IPS-18c (cell line): ENCODE results near the gene CSMD2.

ENCODE experiments used
- H3K4me3 ChIP-seq: 2 replicates; pipeline ENCODE4 v1.7.0; 2013; ENCODE audit warnings: low read depth, mild to moderate bottlenecking, low read length, moderate library complexity; ENCODE audit not compliant: insufficient read depth
- H3K9me3 ChIP-seq: one replicate; pipeline ENCODE4 v1.6.1; 2013; ENCODE audit warnings: mild to moderate bottlenecking, low read length, moderate library complexity; ENCODE audit not compliant: control insufficient read depth, insufficient read depth

Gene CSMD2

DNA sequence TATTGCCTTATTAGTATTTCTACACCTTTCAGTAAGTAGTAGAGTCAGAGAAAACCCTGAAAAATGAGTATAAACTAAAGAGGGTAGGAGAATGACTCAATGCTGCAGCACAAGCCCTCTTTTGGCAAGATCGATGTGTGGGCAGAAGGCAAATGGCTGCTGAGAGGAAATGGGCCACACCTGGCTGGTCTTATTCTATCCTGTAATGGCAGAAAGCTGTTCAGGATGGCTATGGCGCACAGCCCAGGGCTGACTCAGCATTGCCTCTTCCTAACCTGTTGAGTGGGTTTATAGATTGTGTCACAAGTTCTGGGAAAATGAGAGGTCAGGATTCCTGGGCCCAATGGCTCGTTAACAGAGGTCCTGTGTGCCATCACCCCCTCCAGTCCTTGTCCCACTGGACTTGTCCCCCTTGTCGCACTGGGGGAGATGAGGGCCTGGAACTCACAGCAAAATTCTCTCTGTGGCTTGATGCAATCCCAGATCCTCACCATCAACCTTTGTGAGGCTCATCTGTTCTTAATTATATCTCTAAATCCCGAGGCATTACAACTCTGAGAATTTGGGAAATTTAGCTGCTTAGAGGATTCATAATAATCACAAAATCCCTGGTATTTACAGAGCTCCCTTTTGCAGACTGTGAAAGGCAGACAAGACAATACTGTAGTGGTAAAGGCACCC lies 287.9 kb downstream of the CSMD2 start:
- Histone ChIP-seq H3K9me3 (no peaks in the 10 kb centered on the region), H3K4me3 (no peak overlapping the region)

DNA sequence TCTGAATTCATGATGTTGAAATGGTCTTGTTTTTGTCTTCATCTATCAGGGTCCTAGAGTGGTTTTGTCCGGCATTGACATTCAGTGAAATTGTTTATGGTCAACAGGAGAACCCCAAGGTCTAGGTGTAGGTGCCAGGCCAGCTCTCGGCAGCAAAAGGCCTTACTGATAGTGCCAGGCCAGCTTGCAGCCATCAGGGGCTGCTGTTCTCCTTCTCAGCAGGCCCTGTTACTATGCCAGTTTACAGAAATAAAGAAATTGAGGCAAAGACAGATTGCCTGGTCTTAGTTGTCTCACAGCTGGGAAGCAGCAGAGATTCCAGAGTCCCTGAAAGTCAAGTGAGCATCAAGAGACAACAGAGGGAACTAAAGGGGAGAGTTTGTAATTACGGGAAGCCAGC lies 289.2 kb downstream of the CSMD2 start:
- Histone ChIP-seq H3K4me3 (no peak overlapping the region), H3K9me3 (no peaks in the 10 kb centered on the region)

DNA sequence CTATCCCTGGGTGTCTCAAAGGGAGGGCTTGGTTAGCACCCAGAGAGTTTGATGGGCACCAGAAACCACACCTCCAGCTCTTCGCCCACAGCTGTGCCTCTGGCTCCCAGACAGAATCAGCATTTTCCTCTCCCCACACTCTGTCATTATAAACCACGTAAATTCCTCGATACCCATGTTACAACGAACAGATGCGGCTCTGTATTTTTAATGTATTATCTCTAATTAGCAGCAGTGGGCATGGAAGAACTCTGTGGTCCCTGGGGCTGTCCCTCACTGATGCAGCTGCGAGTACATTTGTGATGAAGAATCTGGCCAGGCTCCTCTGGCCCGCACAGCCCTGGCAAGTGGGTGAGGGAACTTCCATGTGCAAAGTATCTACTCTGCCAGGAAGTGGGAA lies 290.4 kb downstream of the CSMD2 start:
- H3K4me3 ChIP-seq = no peak overlapping the region

DNA sequence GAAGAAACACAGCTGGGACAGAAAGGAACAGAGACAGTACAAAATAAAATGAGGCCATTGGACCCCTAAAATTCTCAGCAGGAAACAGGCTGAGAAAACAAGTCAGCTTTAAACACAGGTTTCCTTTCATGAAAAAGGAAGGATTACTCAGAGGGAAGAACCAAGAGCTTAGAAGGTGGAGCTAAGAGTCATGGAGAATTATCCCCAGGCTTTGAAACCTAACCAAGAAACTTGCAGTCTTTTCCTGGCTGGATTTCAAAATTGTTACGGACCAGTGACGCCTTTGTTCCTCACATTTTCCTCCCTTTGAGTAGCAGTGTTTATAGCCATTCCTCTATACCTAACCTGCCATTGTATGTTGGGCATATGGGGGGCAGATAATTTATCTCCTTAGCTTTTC lies 292.3 kb downstream of the CSMD2 start:
- H3K4me3 ChIP-seq = no peak overlapping the region

More for the DNA sequence above, 290.4 kb downstream of the CSMD2 start:
- no peaks in the 10 kb centered on the region for H3K9me3 ChIP-seq

DNA sequence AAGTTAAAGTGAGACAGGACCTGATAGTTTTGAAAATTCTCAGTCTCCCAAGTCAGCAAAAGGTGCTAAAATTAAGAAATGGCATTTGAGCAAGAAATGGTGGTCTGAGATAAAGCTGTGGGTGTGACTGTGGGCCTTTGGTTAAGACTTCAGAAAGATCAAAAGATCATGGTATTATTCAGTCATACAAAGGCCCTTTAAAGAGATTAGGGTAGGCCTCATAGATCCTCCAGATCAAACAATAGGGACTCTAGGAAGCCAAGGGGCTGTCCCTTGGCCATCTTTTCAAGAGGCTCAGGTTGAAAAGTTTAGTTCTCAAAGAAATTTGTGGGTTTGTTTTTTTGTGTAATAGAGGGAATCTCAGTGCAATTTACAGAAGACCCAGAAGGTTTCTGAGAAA lies 292.8 kb downstream of the CSMD2 start:
- H3K4me3 ChIP-seq = no peak overlapping the region
- no peaks in the 10 kb centered on the region for H3K9me3 ChIP-seq

More for the DNA sequence above, 292.3 kb downstream of the CSMD2 start:
- no peaks in the 10 kb centered on the region for H3K9me3 ChIP-seq

DNA sequence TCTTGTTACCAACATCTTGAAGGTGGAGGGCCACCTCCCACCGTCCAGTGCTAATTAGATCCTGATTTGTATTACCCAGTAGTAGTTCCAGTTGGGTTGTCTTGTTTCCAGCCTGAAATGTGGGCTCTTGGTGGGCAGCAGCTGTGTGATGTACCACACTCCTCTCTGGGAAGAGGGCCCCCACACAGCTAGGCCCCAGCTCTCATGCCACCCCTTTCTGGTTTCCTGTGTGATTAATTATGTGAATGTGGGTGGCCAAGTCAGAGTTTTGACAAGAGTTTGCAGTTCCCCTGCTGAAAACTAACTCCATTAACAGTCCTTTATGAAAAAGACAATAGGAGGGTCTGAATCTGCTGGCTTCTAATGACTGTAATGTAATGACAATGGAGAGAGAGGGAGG lies 297.3 kb downstream of the CSMD2 start:
- no peak overlapping the region for H3K4me3 ChIP-seq

DNA sequence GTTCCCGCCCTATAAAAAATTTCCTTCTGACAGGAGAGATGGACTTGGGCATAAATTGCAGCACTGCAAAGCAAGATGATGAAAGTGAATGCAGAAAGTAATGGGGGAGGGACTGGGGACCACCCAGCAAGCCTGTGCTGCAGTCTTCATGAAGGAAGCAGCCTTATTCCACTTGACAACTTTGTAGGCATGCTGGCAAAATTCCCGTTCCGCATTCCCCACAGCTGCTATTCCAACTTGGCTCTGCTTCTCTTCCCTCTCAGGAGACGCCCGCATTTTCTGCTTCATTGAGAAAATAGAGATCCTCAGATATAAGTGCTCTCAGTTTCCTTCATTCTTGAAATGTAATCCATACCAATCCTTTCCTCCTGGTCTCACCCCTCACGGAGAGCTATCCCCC lies 298.7 kb downstream of the CSMD2 start:
- H3K4me3 ChIP-seq = no peak overlapping the region

More for the DNA sequence above, 297.3 kb downstream of the CSMD2 start:
- no peaks in the 10 kb centered on the region for H3K9me3 ChIP-seq

DNA sequence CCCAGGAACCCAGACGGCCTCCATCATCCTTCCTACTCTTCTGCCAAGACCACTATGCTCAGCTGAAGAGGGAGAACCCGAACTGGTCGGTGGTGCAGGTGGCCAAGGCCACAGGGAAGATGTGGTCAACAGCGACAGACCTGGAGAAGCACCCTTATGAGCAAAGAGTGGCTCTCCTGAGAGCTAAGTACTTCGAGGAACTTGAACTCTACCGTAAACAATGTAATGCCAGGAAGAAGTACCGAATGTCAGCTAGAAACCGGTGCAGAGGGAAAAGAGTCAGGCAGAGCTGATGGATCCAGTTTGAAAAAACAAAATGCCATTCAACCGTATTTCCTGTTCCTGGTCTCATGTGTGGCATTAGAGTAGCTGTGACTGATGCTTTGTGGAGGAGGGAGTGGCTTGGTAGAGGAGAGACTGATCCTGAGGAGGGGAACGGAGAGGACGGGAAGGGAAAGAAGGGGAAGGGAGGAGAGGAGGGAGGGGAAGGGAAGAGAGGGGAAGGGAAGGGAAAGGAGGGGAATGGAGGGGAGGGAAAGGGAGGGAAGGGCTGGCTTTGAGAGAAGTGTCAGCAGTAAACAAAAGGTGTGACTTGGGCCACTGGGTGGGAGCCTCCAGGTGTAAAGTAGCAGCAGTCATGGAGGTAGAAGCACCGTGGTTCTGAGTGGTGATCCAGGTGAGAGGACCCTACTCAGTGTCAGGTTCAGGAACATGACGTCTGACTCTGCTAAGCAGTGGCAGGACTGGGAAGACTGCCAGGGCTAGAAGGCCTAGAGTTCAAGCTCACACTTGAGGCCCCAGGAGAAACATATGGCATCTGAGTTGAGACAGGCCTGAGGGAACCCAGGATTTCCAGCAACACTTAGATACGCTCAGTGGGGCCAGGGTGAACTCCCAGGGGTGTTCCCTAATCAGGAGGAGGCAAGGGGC lies 300.3 kb downstream of the CSMD2 start:
- H3K9me3 ChIP-seq = no peaks in the 10 kb centered on the region
- no peak overlapping the region for H3K4me3 ChIP-seq

More for the DNA sequence above, 298.7 kb downstream of the CSMD2 start:
- H3K9me3 ChIP-seq = no peaks in the 10 kb centered on the region

DNA sequence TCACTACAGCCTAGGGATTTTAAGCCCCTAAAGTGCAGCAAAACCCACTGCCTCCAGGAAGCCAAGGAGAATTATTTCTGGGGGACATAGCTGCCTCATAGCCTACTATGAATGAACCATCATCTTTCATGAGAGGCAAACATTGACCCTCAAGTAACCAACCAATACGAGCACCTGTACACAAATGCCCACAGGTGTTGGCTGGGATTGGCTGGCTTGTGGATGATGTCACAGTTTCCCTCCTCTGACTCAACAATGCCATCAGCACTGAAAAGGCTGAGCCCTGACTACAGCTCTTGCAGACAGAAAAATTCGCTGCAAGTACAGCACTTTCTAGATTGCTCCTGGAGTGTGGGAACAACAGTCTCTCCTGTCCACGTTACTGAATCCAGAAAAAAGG lies 301.3 kb downstream of the CSMD2 start, which contains the start of gene HMGB4:
Gene HMGB4, plus strand, starts transcription at position 301 of the 400 bp plus-strand sequence. CDS start 113 bp downstream, outside the sequence.
- no peak within 1 kb of the TSS for H3K4me3 ChIP-seq
- no peaks in the 10 kb centered on the region for H3K9me3 ChIP-seq

DNA sequence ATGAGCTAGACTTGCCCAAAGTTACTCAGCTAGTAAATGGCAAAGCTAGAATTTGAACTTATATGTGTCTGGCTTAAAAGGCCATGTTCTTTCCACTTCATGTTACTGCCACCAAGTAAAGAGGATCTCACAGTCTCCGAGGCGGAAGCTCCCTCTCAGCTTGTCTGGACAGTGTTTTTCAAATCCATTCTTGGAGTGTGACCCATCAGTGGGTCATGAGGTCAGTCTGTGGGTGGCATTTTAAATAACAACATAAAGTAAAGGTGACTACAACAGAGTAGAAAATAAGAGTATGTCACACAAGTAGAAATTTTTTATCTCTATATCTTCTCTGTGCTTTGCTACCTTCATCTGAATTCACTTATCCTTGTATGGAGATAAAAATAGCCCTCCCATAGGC lies 304.4 kb downstream of the CSMD2 start:
- Histone ChIP-seq H3K9me3 (no peaks in the 10 kb centered on the region), H3K4me3 (no peak overlapping the region)

DNA sequence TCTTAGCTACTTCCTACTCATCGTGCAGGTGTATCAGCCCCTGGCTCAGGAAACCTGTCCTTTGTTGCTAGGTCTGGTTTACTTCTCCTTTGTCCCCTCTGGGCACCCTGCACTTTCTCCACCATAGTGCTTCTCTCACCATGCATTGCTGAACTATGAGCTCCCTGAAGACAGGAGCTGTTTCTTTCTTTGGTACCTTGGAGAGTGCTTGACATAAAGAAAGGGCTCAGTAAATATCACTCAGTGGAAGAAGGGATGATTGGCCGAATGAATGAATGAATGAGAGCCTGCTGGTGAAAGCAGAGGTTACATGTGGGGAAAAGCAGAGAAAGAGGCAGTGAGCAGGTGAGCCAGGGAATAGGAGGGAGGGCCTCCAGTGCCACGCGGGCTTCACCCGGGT lies 310.9 kb downstream of the CSMD2 start:
- Histone ChIP-seq H3K4me3 (no peak overlapping the region), H3K9me3 (no peaks in the 10 kb centered on the region)

DNA sequence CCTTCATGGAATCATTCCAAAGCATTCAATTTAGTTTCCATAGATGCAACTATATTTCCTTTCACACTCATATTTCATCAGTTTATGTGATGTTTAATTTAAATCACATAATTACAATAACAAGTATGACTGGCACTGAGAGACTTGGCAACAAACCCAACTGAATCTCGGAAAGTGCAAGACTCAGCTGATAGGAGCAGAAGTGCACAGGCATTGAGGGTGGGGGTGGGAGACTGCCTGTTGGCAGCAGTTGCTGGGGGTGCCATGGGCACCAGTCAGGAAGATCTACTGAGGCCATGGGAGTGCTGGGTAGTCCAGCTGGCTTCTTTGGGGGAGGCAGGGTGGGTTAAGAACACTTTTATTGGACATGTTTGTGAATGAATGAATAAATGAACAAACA lies 311.6 kb downstream of the CSMD2 start:
- no peaks in the 10 kb centered on the region for H3K9me3 ChIP-seq
- no peak overlapping the region for H3K4me3 ChIP-seq

DNA sequence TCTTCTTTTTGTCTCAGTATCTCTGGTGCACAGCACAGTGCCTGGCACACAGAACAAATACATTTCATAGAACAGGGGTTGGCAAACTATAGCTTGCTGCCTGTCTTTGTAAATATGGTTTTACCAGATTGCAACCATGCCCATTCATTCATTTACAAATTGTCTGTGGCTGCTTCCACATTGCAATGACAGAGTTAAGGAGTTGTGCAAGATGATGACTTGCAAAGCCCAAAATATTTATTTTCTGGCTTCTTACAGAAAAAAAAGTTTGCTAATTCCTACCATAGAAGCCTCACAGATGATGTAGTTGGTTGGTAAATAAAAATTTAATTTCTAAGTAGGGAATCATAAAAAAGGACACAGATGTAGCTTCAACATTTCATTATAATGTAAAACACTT lies 312.3 kb downstream of the CSMD2 start:
- no peak overlapping the region for H3K4me3 ChIP-seq
- no peaks in the 10 kb centered on the region for H3K9me3 ChIP-seq

DNA sequence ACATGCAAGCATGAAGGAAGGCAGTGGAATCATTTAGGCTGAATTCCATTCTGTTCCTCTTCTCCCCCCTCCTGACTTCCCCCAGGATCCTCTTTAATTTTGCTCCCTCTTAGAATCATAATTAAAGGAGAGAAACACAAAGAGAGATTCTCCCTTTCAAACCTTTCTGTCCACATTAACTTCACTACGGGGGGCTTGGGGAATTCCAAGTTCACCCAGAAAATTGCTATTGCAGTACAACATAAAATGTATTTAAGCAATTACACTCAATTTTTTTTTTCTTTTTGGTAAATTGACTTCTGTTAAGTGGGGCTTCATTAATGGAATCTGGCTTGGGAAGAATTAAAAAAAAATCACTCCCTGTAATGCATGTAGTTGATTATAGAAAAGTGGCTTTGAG lies 314.5 kb downstream of the CSMD2 start:
- Histone ChIP-seq H3K9me3 (no peaks in the 10 kb centered on the region), H3K4me3 (no peak overlapping the region)

DNA sequence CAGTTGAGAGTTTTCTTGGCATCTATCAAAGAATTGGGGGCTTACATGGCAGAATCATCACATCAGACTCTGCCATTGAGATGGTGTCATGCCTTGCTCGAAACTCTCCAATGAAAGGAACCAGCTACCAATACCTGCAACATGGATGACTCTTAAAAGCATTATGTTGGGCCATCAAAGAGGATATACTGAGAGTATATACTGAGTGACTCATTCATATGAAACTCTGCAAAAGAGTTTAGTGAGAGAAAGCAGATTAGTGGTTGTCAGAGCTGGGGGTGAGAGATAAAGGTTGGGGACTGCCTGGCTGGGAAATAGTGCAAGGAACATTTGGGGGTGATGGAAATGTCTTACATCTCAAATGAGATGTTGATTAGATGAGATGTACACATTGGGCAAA lies 315.8 kb downstream of the CSMD2 start:
- Histone ChIP-seq H3K4me3 (no peak overlapping the region), H3K9me3 (no peaks in the 10 kb centered on the region)

DNA sequence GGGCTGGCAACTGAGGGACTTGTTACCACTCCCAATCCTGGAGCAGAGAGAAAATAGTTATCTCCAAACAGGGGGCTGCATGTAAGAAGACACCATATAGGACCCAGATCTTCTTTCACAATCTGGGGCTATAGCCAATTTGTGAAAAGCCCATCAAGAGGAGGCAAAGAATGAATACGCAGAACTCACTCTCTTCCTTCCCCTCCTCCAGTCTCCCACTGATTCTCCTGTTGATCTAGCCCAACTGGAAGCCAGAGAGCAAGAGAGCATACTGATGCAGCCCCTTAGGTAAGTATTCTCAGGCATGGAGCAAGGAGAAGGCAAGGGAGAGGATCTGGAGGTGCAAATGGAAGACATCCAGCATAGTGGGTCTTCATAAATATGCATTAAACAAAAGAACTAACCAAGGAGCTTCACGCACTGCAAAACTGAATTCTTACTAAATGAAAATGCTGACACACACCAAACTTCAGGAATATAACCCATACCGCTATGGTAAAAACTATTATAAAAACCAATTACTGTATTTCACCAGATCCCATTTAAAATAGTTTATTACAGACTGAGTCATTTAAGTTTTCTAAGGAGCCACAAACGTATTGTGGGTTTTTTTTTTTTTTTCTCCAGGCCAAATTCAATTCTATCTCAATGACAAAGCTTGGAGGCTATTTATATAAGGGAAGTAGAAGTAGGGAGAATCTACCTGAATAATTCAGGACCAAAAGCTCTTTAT lies 316.7 kb downstream of the CSMD2 start:
- H3K9me3 ChIP-seq = no peaks in the 10 kb centered on the region
- no peak overlapping the region for H3K4me3 ChIP-seq

DNA sequence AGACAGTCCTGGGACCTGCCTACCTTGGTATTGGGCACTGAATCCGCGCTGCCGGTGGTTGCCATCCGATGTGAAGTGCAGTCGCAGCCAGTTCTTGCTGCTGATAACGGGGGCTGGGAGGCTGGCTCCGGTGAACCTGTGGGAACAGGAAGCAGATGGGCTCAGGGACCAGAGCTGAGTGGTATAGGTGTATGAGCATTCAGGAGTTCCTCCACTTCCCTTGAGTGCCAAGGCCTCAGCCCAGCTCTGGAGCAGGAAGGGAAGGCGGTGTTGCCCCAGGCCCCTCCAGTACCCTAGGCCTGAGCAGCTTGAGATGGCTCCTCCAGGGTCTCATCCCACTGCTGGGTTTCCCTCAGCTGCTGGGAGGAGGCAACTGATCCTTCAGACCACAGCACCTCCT lies 318.2 kb downstream of the CSMD2 start:
- no peak overlapping the region for H3K4me3 ChIP-seq

DNA sequence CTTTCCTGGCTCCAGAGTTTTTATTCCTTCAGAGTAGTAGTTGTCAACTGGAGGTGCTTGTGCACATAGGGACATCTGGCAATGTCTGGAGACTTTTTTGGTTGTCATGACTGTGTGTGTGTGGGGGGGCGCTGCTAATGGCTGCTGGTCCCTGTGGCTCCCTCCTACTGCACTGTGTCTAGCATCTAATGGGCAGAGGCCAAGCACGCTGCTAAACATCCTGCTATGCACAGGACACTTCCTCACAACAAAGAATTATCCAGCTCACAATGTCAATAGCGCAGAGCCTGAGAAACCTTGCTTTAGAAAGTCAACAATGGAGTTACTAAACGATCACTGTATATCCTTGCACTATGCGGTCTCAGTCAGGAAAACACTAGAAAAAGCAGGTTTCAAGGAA lies 320.9 kb downstream of the CSMD2 start:
- H3K4me3 ChIP-seq = no peak overlapping the region
- no peaks in the 10 kb centered on the region for H3K9me3 ChIP-seq

More for the DNA sequence above, 318.2 kb downstream of the CSMD2 start:
- H3K9me3 ChIP-seq = no peaks in the 10 kb centered on the region
